HEK293 (cell line): Measurements from ENCODE around the gene NRP2.

ENCODE experiments used
- BCL11B ChIP-seq: fragments of 450-650 bp; formaldehyde crosslinking; IDR thresholded peaks from 2 replicates; pipeline ENCODE4 v1.5.1; 2016; ENCODE audit warnings: low read depth, missing biosample characterization, missing genetic modification characterization
- FEZF1 ChIP-seq: fragments of 450-650 bp; formaldehyde crosslinking; IDR thresholded peaks from 2 replicates; pipeline ENCODE4 v1.5.1; 2016; ENCODE audit warnings: missing biosample characterization, missing genetic modification characterization
- KLF1 ChIP-seq: fragments of 450-650 bp; formaldehyde crosslinking; IDR thresholded peaks from 2 replicates; pipeline ENCODE4 v1.5.1; 2016; ENCODE audit warnings: missing biosample characterization, missing genetic modification characterization
- KLF9 ChIP-seq: fragments of 450-650 bp; formaldehyde crosslinking; IDR thresholded peaks from 2 replicates; pipeline ENCODE4 v1.5.1; 2016; ENCODE audit warnings: missing biosample characterization, missing genetic modification characterization, low read depth
- SP2 ChIP-seq: fragments of 450-650 bp; formaldehyde crosslinking; IDR thresholded peaks from 2 replicates; pipeline ENCODE4 v1.5.1; 2016; ENCODE audit warnings: missing biosample characterization, missing genetic modification characterization
- SP7 ChIP-seq: fragments of 450-650 bp; formaldehyde crosslinking; IDR thresholded peaks from 2 replicates; pipeline ENCODE4 v1.5.1; 2016; ENCODE audit warnings: missing biosample characterization, missing genetic modification characterization
- TCF7L2 ChIP-seq: IDR thresholded peaks from 2 replicates; pipeline ENCODE4 v1.6.1; 2011; ENCODE audit warnings: low read depth, mild to moderate bottlenecking, inconsistent platforms, low read length, moderate library complexity, borderline replicate concordance
- ZBTB20 ChIP-seq: fragments of 450-650 bp; formaldehyde crosslinking; IDR thresholded peaks from 2 replicates; pipeline ENCODE4 v1.5.1; 2016; ENCODE audit warnings: missing biosample characterization, missing genetic modification characterization
- ZIC2 ChIP-seq: fragments of 450-650 bp; formaldehyde crosslinking; IDR thresholded peaks from 2 replicates; pipeline ENCODE4 v1.5.1; 2016; ENCODE audit warnings: missing biosample characterization, missing genetic modification characterization
- ZNF146 ChIP-seq: fragments of 450-650 bp; formaldehyde crosslinking; IDR thresholded peaks from 2 replicates; pipeline ENCODE4 v1.5.1; 2016; ENCODE audit warnings: missing biosample characterization, missing genetic modification characterization
- ZNF2 ChIP-seq: fragments of 450-650 bp; formaldehyde crosslinking; IDR thresholded peaks from 2 replicates; pipeline ENCODE4 v1.5.1; 2016; ENCODE audit warnings: missing biosample characterization, missing genetic modification characterization
- ZNF335 ChIP-seq: fragments of 450-650 bp; formaldehyde crosslinking; conservative IDR thresholded peaks from 2 replicates; pipeline ENCODE4 v1.5.1; 2016; ENCODE audit warnings: missing biosample characterization, missing genetic modification characterization
- ZNF391 ChIP-seq: fragments of 450-650 bp; formaldehyde crosslinking; IDR thresholded peaks from 2 replicates; pipeline ENCODE4 v1.5.1; 2016; ENCODE audit warnings: low read depth, missing biosample characterization, missing genetic modification characterization, borderline replicate concordance
- ZNF501 ChIP-seq: fragments of 450-650 bp; formaldehyde crosslinking; IDR thresholded peaks from 2 replicates; pipeline ENCODE4 v1.5.1; 2016; ENCODE audit warnings: missing biosample characterization, missing genetic modification characterization
- ZNF561 ChIP-seq: fragments of 450-650 bp; IDR thresholded peaks from 2 replicates; pipeline ENCODE4 v1.5.1; 2018; ENCODE audit warnings: missing biosample characterization, missing genetic modification characterization, borderline replicate concordance
- ZNF624 ChIP-seq: fragments of 450-650 bp; formaldehyde crosslinking; IDR thresholded peaks from 2 replicates; pipeline ENCODE4 v1.5.1; 2017; ENCODE audit warnings: missing biosample characterization, missing genetic modification characterization
- ZNF658 ChIP-seq: fragments of 450-650 bp; formaldehyde crosslinking; IDR thresholded peaks from 2 replicates; pipeline ENCODE4; 2016; ENCODE audit warnings: missing biosample characterization, missing genetic modification characterization
- ZNF843 ChIP-seq: fragments of 450-650 bp; formaldehyde crosslinking; IDR thresholded peaks from 2 replicates; pipeline ENCODE4 v1.5.1; 2016; ENCODE audit warnings: missing biosample characterization, missing genetic modification characterization
- ZSCAN30 ChIP-seq: fragments of 450-650 bp; IDR thresholded peaks from 2 replicates; pipeline ENCODE4 v1.5.1; 2018; ENCODE audit warnings: missing biosample characterization, mild to moderate bottlenecking, missing genetic modification characterization, moderate library complexity
- TF ChIP-seq, protein P1 (sequence below): fragments of 450-650 bp; formaldehyde crosslinking; IDR thresholded peaks from 2 replicates; pipeline ENCODE4 v1.5.1; 2016; ENCODE audit warnings: missing biosample characterization, missing genetic modification characterization
- TF ChIP-seq, protein P2 (sequence below): sonication (generic); formaldehyde crosslinking; IDR thresholded peaks from 2 replicates; pipeline ENCODE4 v1.8.1; 2022; ENCODE audit warnings: mild to moderate bottlenecking, moderate library complexity, missing genetic modification reagents
- TF ChIP-seq, protein P3 (sequence below): fragments of 450-650 bp; formaldehyde crosslinking; IDR thresholded peaks from 2 replicates; pipeline ENCODE4 v1.5.1; 2016; ENCODE audit warnings: missing biosample characterization, missing genetic modification characterization
- TF ChIP-seq, protein P4 (sequence below): fragments of 450-650 bp; formaldehyde crosslinking; IDR thresholded peaks from 2 replicates; pipeline ENCODE4 v1.5.1; 2016; ENCODE audit warnings: missing biosample characterization, missing genetic modification characterization
- TF ChIP-seq, protein P5 (sequence below): fragments of 450-650 bp; formaldehyde crosslinking; IDR thresholded peaks from 2 replicates; pipeline ENCODE4 v1.5.1; 2017; ENCODE audit warnings: missing biosample characterization, missing genetic modification characterization
- TF ChIP-seq, protein P6 (sequence below): fragments of 450-650 bp; formaldehyde crosslinking; conservative IDR thresholded peaks from 2 replicates; pipeline ENCODE4 v1.5.1; 2016; ENCODE audit warnings: low read depth, missing biosample characterization, missing genetic modification characterization

The NRP2 gene

DNA sequence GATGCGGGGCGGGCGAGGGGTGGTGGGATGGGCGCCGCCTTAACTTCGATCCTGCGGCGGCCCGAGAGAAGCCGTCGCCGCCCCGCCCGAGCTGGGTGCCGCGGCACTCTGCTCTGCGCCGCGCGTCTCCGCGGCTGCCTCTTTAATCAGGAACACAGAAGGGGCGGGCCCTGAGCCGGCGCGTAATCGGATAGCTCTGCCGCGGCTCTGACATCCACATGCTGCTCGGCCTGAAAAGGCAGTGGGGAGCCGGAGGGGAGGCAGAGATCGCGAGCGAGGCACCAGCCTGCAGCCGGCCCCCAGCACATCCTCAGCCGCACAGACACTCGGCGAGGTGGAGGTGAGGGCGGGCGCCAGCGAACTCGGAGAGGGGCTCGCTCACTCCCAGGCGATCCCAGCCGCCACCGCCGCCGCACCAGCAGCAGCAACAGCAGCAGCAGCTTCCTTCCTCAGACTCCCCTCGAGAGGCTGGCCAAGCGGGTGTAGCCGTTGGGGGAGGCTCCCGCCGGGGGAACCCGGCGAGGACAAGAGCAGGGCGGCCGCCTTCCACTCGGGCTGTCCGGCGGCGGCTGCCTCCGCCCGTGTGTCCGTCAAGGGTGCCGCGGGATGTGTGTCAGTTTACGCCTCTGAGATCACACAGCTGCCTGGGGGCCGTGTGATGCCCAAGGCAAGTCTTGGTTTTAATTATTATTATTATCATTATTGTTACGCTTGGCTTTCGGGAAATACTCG is at the start of gene NRP2 (continued):
- peak; percentile 36; the same call in 1 of the 2 replicates for TF ChIP-seq ZNF335 (tag by site-specific recombination)
- TF ChIP-seq, protein P1, sequence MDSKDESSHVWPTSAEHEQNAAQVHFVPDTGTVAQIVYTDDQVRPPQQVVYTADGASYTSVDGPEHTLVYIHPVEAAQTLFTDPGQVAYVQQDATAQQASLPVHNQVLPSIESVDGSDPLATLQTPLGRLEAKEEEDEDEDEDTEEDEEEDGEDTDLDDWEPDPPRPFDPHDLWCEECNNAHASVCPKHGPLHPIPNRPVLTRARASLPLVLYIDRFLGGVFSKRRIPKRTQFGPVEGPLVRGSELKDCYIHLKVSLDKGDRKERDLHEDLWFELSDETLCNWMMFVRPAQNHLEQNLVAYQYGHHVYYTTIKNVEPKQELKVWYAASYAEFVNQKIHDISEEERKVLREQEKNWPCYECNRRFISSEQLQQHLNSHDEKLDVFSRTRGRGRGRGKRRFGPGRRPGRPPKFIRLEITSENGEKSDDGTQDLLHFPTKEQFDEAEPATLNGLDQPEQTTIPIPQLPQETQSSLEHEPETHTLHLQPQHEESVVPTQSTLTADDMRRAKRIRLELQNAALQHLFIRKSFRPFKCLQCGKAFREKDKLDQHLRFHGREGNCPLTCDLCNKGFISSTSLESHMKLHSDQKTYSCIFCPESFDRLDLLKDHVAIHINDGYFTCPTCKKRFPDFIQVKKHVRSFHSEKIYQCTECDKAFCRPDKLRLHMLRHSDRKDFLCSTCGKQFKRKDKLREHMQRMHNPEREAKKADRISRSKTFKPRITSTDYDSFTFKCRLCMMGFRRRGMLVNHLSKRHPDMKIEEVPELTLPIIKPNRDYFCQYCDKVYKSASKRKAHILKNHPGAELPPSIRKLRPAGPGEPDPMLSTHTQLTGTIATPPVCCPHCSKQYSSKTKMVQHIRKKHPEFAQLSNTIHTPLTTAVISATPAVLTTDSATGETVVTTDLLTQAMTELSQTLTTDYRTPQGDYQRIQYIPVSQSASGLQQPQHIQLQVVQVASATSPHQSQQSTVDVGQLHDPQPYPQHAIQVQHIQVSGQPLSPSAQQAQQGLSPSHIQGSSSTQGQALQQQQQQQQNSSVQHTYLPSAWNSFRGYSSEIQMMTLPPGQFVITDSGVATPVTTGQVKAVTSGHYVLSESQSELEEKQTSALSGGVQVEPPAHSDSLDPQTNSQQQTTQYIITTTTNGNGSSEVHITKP (tag by site-specific recombination) = 0 out of 2 replicates have a peak, but pooled peaks have one; percentile 22
- TF ChIP-seq, protein P2, sequence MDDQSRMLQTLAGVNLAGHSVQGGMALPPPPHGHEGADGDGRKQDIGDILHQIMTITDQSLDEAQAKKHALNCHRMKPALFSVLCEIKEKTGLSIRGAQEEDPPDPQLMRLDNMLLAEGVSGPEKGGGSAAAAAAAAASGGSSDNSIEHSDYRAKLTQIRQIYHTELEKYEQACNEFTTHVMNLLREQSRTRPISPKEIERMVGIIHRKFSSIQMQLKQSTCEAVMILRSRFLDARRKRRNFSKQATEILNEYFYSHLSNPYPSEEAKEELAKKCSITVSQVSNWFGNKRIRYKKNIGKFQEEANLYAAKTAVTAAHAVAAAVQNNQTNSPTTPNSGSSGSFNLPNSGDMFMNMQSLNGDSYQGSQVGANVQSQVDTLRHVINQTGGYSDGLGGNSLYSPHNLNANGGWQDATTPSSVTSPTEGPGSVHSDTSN (CRISPR knock-in tag) = 0 out of 2 replicates have a peak, but pooled peaks have one; percentile 30
- no peak for TF ChIP-seq ZNF624 (tag by site-specific recombination)
- peak; percentile 47; the same call in 1 of the 2 replicates for TF ChIP-seq SP2 (tag by site-specific recombination)
- peak; percentile 76 for TF ChIP-seq ZBTB20 (tag by site-specific recombination)
- TF ChIP-seq ZNF501 = peak; percentile 66; the same call in 1 of the 2 replicates
- no peak for TF ChIP-seq ZNF146 (tag by site-specific recombination)
- peak; percentile 54; the same call in 1 of the 2 replicates for TF ChIP-seq ZNF561
- TF ChIP-seq, protein P3, sequence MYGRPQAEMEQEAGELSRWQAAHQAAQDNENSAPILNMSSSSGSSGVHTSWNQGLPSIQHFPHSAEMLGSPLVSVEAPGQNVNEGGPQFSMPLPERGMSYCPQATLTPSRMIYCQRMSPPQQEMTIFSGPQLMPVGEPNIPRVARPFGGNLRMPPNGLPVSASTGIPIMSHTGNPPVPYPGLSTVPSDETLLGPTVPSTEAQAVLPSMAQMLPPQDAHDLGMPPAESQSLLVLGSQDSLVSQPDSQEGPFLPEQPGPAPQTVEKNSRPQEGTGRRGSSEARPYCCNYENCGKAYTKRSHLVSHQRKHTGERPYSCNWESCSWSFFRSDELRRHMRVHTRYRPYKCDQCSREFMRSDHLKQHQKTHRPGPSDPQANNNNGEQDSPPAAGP = peak; percentile 59; the same call in 1 of the 2 replicates
- peak; percentile 50; the same call in 1 of the 2 replicates for TF ChIP-seq KLF1 (tag by site-specific recombination)
- TF ChIP-seq ZNF2 = peak; percentile 39; the same call in 1 of the 2 replicates
- TF ChIP-seq ZSCAN30 (tag by site-specific recombination) = 0 out of 2 replicates have a peak, but pooled peaks have one; percentile 62
- TF ChIP-seq TCF7L2 = peak; percentile 84
- peak; percentile 76 for TF ChIP-seq FEZF1
- peak; percentile 18; the same call in 1 of the 2 replicates for TF ChIP-seq ZIC2 (tag by site-specific recombination)
- TF ChIP-seq, protein P4, sequence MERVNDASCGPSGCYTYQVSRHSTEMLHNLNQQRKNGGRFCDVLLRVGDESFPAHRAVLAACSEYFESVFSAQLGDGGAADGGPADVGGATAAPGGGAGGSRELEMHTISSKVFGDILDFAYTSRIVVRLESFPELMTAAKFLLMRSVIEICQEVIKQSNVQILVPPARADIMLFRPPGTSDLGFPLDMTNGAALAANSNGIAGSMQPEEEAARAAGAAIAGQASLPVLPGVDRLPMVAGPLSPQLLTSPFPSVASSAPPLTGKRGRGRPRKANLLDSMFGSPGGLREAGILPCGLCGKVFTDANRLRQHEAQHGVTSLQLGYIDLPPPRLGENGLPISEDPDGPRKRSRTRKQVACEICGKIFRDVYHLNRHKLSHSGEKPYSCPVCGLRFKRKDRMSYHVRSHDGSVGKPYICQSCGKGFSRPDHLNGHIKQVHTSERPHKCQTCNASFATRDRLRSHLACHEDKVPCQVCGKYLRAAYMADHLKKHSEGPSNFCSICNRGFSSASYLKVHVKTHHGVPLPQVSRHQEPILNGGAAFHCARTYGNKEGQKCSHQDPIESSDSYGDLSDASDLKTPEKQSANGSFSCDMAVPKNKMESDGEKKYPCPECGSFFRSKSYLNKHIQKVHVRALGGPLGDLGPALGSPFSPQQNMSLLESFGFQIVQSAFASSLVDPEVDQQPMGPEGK (tag by site-specific recombination) = peak; percentile 48; the same call in 1 of the 2 replicates
- TF ChIP-seq ZNF843 (tag by site-specific recombination) = peak; percentile 64
- TF ChIP-seq BCL11B = no peak
- TF ChIP-seq SP7 = peak; percentile 73
- TF ChIP-seq, protein P5, sequence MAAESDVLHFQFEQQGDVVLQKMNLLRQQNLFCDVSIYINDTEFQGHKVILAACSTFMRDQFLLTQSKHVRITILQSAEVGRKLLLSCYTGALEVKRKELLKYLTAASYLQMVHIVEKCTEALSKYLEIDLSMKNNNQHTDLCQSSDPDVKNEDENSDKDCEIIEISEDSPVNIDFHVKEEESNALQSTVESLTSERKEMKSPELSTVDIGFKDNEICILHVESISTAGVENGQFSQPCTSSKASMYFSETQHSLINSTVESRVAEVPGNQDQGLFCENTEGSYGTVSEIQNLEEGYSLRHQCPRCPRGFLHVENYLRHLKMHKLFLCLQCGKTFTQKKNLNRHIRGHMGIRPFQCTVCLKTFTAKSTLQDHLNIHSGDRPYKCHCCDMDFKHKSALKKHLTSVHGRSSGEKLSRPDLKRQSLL (tag by site-specific recombination) = peak; percentile 94
- TF ChIP-seq KLF9 (tag by site-specific recombination) = peak; percentile 72; the same call in 1 of the 2 replicates
- TF ChIP-seq, protein P6, sequence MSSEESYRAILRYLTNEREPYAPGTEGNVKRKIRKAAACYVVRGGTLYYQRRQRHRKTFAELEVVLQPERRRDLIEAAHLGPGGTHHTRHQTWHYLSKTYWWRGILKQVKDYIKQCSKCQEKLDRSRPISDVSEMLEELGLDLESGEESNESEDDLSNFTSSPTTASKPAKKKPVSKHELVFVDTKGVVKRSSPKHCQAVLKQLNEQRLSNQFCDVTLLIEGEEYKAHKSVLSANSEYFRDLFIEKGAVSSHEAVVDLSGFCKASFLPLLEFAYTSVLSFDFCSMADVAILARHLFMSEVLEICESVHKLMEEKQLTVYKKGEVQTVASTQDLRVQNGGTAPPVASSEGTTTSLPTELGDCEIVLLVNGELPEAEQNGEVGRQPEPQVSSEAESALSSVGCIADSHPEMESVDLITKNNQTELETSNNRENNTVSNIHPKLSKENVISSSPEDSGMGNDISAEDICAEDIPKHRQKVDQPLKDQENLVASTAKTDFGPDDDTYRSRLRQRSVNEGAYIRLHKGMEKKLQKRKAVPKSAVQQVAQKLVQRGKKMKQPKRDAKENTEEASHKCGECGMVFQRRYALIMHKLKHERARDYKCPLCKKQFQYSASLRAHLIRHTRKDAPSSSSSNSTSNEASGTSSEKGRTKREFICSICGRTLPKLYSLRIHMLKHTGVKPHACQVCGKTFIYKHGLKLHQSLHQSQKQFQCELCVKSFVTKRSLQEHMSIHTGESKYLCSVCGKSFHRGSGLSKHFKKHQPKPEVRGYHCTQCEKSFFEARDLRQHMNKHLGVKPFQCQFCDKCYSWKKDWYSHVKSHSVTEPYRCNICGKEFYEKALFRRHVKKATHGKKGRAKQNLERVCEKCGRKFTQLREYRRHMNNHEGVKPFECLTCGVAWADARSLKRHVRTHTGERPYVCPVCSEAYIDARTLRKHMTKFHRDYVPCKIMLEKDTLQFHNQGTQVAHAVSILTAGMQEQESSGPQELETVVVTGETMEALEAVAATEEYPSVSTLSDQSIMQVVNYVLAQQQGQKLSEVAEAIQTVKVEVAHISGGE (tag by site-specific recombination) = 0 out of 2 replicates have a peak, but pooled peaks have one; percentile 7
- no peak for TF ChIP-seq ZNF658
- TF ChIP-seq ZNF391 (tag by site-specific recombination) = 0 out of 2 replicates have a peak, but pooled peaks have one; percentile 22
